K562 (cell line): Measurements from ENCODE around the gene PGM3. TPM values are rescaled to one million over a fixed set of nuclear protein-coding genes. Genes with fewer than 3 reads are reported as not detected.

ENCODE experiments used
- ATAC-seq: fragments of 200-7000 bp; cut with Tn5 transposase; 3 replicates; pipeline ENCODE4 v1.9.1; 2020; ENCODE audit warnings: moderate library complexity
- BruUV-seq: library from RNA; stranded (reverse); fragments of 400-500 nt; replicated peaks from 2 replicates; lab custom pipeline; 2021; lab: Mats Ljungman, UMichigan
- CTCF ChIA-PET: fragments of 300-600 bp; formaldehyde crosslinking; extraction: SDS; loops from one replicate; lab custom pipeline; 2021; ENCODE audit warnings: low intra/inter-chr PET ratio; lab: Yijun Ruan, JAX
- POLR2A ChIA-PET: fragments of 300-600, 350-650 bp; sonication (Branson Sonifier 250); formaldehyde crosslinking; extraction: SDS; loops from one replicate; lab custom pipeline; 2021; ENCODE audit warnings: antibody characterized with exemption, inconsistent platforms; lab: Yijun Ruan, JAX
- DNase-seq, 4 experiments: peaks; one replicate each; pipeline versions ENCODE4 v3.0.0 to v3.0.0-alpha.2; 2011 to 2018; ENCODE audit warnings: low spot score in 3 of 4, mixed read lengths in 3 of 4; ENCODE audit errors: extremely low read depth in 1 of 4
- FAIRE-seq: peaks from 2 replicates; lab custom pipeline; 2011; peaks lifted over from hg19 to GRCh38; lab: Jason Lieb, UNC
- H2AFZ ChIP-seq: 2 replicates; pipeline ENCODE4 v1.6.0; 2011; ENCODE audit warnings: low read depth, low read length, control low read depth, inconsistent platforms
- H3K27ac ChIP-seq: fragments of 200-600 bp; 3 replicates; pipeline ENCODE4 v1.8.0; 2011; ENCODE audit warnings: low read depth, mild to moderate bottlenecking, control low read depth, inconsistent platforms, low read length, moderate library complexity, mixed read lengths; ENCODE audit errors: extremely low read depth
- H3K27me3 ChIP-seq, 2 experiments: fragments of 300-600 bp in 1 of 2; 2 replicates in 1 of 2; 3 replicates in 1 of 2; pipeline versions ENCODE4 v1.6.0 to v1.8.0; 2011; ENCODE audit warnings: inconsistent platforms in 2 of 2, low read length in 2 of 2, mild to moderate bottlenecking in 1 of 2, mixed read lengths in 1 of 2, moderate library complexity in 1 of 2; ENCODE audit not compliant: control insufficient read depth in 2 of 2, insufficient read depth in 2 of 2
- H3K36me3 ChIP-seq: fragments of 300-600 bp; 3 replicates; pipeline ENCODE4 v1.8.0; 2011; ENCODE audit warnings: mild to moderate bottlenecking, low read length, inconsistent platforms; ENCODE audit not compliant: control insufficient read depth, insufficient read depth
- H3K4me1 ChIP-seq, 2 experiments: fragments of 200-600 bp in 1 of 2; replicated peaks in 1 of 2; 2 replicates in 1 of 2; 3 replicates in 1 of 2; pipeline versions ENCODE4 v1.5.1 to v1.8.0; 2011; ENCODE audit warnings: inconsistent platforms in 2 of 2, low read length in 2 of 2, mild to moderate bottlenecking in 1 of 2, mixed read lengths in 1 of 2, moderate library complexity in 1 of 2; ENCODE audit not compliant: control insufficient read depth in 2 of 2, insufficient read depth in 2 of 2
- H3K4me2 ChIP-seq: 2 replicates; pipeline ENCODE4 v1.6.1; 2011; ENCODE audit warnings: low read length, control low read depth, inconsistent platforms, mixed read lengths; ENCODE audit not compliant: insufficient read depth
- H3K4me3 ChIP-seq: fragments of 200-600 bp; sonication (generic), shearing (Covaris generic); 2 replicates; pipeline ENCODE4 v1.5.1; 2016; ENCODE audit warnings: control low read depth, inconsistent platforms
- H3K79me2 ChIP-seq: fragments of 200-600 bp; 3 replicates; pipeline ENCODE4 v1.8.0; 2011; ENCODE audit warnings: low read length, inconsistent platforms; ENCODE audit not compliant: control insufficient read depth, insufficient read depth
- H3K9ac ChIP-seq, 2 experiments: 2 replicates each; pipeline versions ENCODE4 v1.6.0 to v1.6.1; 2011; ENCODE audit warnings: low read depth in 2 of 2, low read length in 2 of 2, control low read depth in 1 of 2, inconsistent platforms in 1 of 2, mild to moderate bottlenecking in 1 of 2, mixed read lengths in 1 of 2; ENCODE audit not compliant: insufficient read depth in 1 of 2
- H3K9me1 ChIP-seq: one replicate; pipeline ENCODE4 v1.6.0; 2011; ENCODE audit warnings: inconsistent platforms, mild to moderate bottlenecking, low read length, moderate library complexity; ENCODE audit not compliant: control insufficient read depth, insufficient read depth
- H3K9me3 ChIP-seq: replicated peaks from 2 replicates; pipeline ENCODE4 v1.5.1; 2011; ENCODE audit warnings: low read depth, low read length, inconsistent platforms; ENCODE audit not compliant: control insufficient read depth, insufficient read depth
- H4K20me1 ChIP-seq: replicated peaks from 2 replicates; pipeline ENCODE4 v1.6.1; 2011; ENCODE audit warnings: low read length, inconsistent platforms, mixed read lengths; ENCODE audit not compliant: control insufficient read depth, insufficient read depth
- BMI1 ChIP-seq: fragments of 150-350 bp; IDR thresholded peaks from 2 replicates; pipeline ENCODE4 v1.6.1; 2014; ENCODE audit warnings: low read length
- ETS2 ChIP-seq: IDR thresholded peaks from 2 replicates; pipeline ENCODE4 v1.6.1; 2016; ENCODE audit warnings: borderline replicate concordance, missing genetic modification characterization, mild to moderate bottlenecking, moderate library complexity, missing compliant biosample characterization; ENCODE audit not compliant: poor library complexity, severe bottlenecking
- PHTF2 ChIP-seq: fragments of 250-450 bp; sonication (Bioruptor Pico); IDR thresholded peaks from 2 replicates; pipeline ENCODE4 v1.5.0; 2021; ENCODE audit warnings: mild to moderate bottlenecking
- RBM17 ChIP-seq: fragments of 200-400 bp; formaldehyde crosslinking; IDR thresholded peaks from 2 replicates; pipeline ENCODE4 v1.6.1; 2017; ENCODE audit warnings: low read depth, mild to moderate bottlenecking, low read length, borderline replicate concordance
- TAL1 ChIP-seq: fragments of 450-650 bp; IDR thresholded peaks from 2 replicates; pipeline ENCODE4 v1.6.1; 2016; ENCODE audit warnings: mild to moderate bottlenecking
- ZBTB11 ChIP-seq, 3 experiments: fragments of 200-800 bp in 1 of 3; fragments of 250-450 bp in 1 of 3; fragments of 450-650 bp in 1 of 3; sonication (Bioruptor Pico) in 1 of 3; sonication (Bioruptor generic) in 1 of 3; formaldehyde crosslinking in 1 of 3; IDR thresholded peaks; 2 replicates each; pipeline versions ENCODE4 v1.6.1 to v1.8.0; 2016 to 2022; ENCODE audit warnings: mild to moderate bottlenecking in 2 of 3, missing genetic modification characterization in 2 of 3, missing compliant biosample characterization in 1 of 3, moderate library complexity in 1 of 3
- ZBTB9 ChIP-seq: fragments of 450-650 bp; formaldehyde crosslinking; IDR thresholded peaks from 2 replicates; pipeline ENCODE4 v1.4.0; 2020; ENCODE audit warnings: mild to moderate bottlenecking, moderate library complexity
- ZKSCAN1 ChIP-seq: fragments of 150-350 bp; IDR thresholded peaks from 2 replicates; pipeline ENCODE4 v1.6.1; 2016; ENCODE audit warnings: low read depth, low read length
- ZNF277 ChIP-seq: fragments of 250-450 bp; sonication (Bioruptor Pico); IDR thresholded peaks from 2 replicates; pipeline ENCODE4 v1.8.0; 2022; ENCODE audit warnings: inconsistent platforms, mild to moderate bottlenecking, moderate library complexity, borderline replicate concordance
- WGBS: fragments of 100-300 bp; shearing (Covaris generic); methylation state at CpG from one replicate; pipeline ENCODE4 v1.1.6; 2016; ENCODE audit warnings: low coverage, mixed read lengths; ENCODE audit not compliant: insufficient coverage; ENCODE audit errors: missing lambda C conversion rate; 5-methylcytosine and 5-hydroxymethylcytosine counted together
- in situ Hi-C: fragments of 300-500 bp; cut with MboI; formaldehyde crosslinking; loops from 4 replicates; pipeline ENCODE4 v1.15.0; 2018; ENCODE audit warnings: inconsistent platforms, mixed read lengths
- intact Hi-C: fragments of 100-400 bp; cut with micrococcal nuclease; formaldehyde crosslinking; loops from 2 replicates; pipeline ENCODE4 v1.14.2; 2022
- polyA plus RNA-seq, 8 experiments: library from polyadenylated mRNA; depleted of rRNA in 4 of 8; stranded (reverse) in 5 of 8; unstranded in 3 of 8; fragments of >200 nt; fragmentation: Nextera tagmentation in 2 of 8; fragmentation: Illumina TruSeq in 1 of 8; extraction: Ambion mirVana in 2 of 8; extraction: Trizol in 1 of 8; gene quantifications; 2 replicates each; pipeline versions ENCODE4 v1.2.1 to v1.2.3, GENCODE V29; 2011 to 2014; ENCODE audit warnings: inconsistent platforms in 1 of 8, missing spikeins in 1 of 8
- total RNA-seq, 7 experiments: library from RNA; depleted of rRNA in 6 of 7; stranded (reverse); fragments of >200 nt in 6 of 7; fragmentation: Illumina TruSeq in 2 of 7; extraction: Trizol in 2 of 7; gene quantifications; 2 replicates each; pipeline versions ENCODE4 v1.2.1 to v1.2.3, GENCODE V29; 2011 to 2021; ENCODE audit warnings: low replicate concordance in 1 of 7
- TF ChIP-seq, protein P1 (sequence below), 2 experiments: fragments of 450-650 bp; IDR thresholded peaks; 2 replicates each; pipeline ENCODE4 v1.6.1; 2018; ENCODE audit warnings: mild to moderate bottlenecking in 2 of 2, low read depth in 1 of 2; ENCODE audit not compliant: partially characterized antibody in 2 of 2

The PGM3 gene
- total and polyA plus RNA-seq, 9 of the 15 experiments (the other 6 are each of a cell fraction or from before 2014, with no cell fraction given): 19.1 to 107 (median 50.5) TPM

- no peak for ATAC-seq
- FAIRE-seq: no peak
- Histone ChIP-seq H3K4me2 (no peak overlapping the region), H2AFZ (no peak overlapping the region), H3K27ac (no peak overlapping the region), H3K9ac (no peak overlapping the region), H3K4me1 (no peaks in the 10 kb centered on the region), H3K9me3 (no peaks in the 10 kb centered on the region), H4K20me1 (no peaks in the 10 kb centered on the region), H3K9me1 (no peaks in the 10 kb centered on the region), H3K4me3 (no peak overlapping the region), H3K79me2 (no peaks in the 10 kb centered on the region), H3K27me3 (no peaks in the 10 kb centered on the region), H3K36me3 (no peaks in the 10 kb centered on the region)
- intact Hi-C loops: loop anchor here (10.0 kb wide), 1 partner anchor 944 kb away; no protein-coding TSS in a partner anchor
- no peak for DNase-seq
- no TSS peak for BruUV-seq
- POLR2A ChIA-PET: no interaction called here
- CTCF ChIA-PET: no interaction called here
- 12% methylated on average over 3 of the region's 3 CpGs for WGBS
- in situ Hi-C loops: no loop called here
- no peak for TF ChIP-seq RBM17
- TF ChIP-seq ZBTB11 (CRISPR knock-in tag; IDR thresholded peaks at IDR 0.05): no peak
- TF ChIP-seq, protein P1, sequence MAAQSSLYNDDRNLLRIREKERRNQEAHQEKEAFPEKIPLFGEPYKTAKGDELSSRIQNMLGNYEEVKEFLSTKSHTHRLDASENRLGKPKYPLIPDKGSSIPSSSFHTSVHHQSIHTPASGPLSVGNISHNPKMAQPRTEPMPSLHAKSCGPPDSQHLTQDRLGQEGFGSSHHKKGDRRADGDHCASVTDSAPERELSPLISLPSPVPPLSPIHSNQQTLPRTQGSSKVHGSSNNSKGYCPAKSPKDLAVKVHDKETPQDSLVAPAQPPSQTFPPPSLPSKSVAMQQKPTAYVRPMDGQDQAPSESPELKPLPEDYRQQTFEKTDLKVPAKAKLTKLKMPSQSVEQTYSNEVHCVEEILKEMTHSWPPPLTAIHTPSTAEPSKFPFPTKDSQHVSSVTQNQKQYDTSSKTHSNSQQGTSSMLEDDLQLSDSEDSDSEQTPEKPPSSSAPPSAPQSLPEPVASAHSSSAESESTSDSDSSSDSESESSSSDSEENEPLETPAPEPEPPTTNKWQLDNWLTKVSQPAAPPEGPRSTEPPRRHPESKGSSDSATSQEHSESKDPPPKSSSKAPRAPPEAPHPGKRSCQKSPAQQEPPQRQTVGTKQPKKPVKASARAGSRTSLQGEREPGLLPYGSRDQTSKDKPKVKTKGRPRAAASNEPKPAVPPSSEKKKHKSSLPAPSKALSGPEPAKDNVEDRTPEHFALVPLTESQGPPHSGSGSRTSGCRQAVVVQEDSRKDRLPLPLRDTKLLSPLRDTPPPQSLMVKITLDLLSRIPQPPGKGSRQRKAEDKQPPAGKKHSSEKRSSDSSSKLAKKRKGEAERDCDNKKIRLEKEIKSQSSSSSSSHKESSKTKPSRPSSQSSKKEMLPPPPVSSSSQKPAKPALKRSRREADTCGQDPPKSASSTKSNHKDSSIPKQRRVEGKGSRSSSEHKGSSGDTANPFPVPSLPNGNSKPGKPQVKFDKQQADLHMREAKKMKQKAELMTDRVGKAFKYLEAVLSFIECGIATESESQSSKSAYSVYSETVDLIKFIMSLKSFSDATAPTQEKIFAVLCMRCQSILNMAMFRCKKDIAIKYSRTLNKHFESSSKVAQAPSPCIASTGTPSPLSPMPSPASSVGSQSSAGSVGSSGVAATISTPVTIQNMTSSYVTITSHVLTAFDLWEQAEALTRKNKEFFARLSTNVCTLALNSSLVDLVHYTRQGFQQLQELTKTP (IDR thresholded peaks at IDR 0.05; ENCODE audit: low read depth in 1 of 2, partially characterized antibody in 2 of 2): no peak
- no peak for TF ChIP-seq PHTF2 (CRISPR knock-in tag)
- TF ChIP-seq BMI1: no peak
- TF ChIP-seq ZNF277 (CRISPR knock-in tag): no peak
- no peak for TF ChIP-seq ETS2 (tag)
- TF ChIP-seq ZKSCAN1: no peak
- no peak for TF ChIP-seq ZBTB9 (CRISPR knock-in tag)
- TF ChIP-seq TAL1: no peak
Observed at GRCh38 chr6:83218646-83219045, 25.6 kb upstream of the PGM3 start.
